Measurements from ENCODE around the gene CHCT1.
A peak's percentile ranks its signal among the peaks of the same experiment; 100 is the strongest.
"Not testable (repeated sequence)": the region's sequence is repeated elsewhere in the genome, so short reads cannot be mapped to it uniquely, and the experiment has no call there.

The CHCT1 gene

GRCh38 chr17:60401819-60402218 is 20.5 kb upstream of the CHCT1 start:
- no peak for DNase-seq

GRCh38 chr17:60403523-60403810 is 18.8 kb upstream of the CHCT1 start:
- no peak for DNase-seq

- DNase-seq = no peak
Observed at GRCh38 chr17:60403962-60404361, 18.3 kb upstream of the CHCT1 start.

- no peak for DNase-seq
Observed at GRCh38 chr17:60406887-60407286, 15.4 kb upstream of the CHCT1 start.

- no peak for DNase-seq
Observed at GRCh38 chr17:60410001-60410400, 12.3 kb upstream of the CHCT1 start.

- DNase-seq = no peak
Observed at GRCh38 chr17:60412701-60413100, 9.6 kb upstream of the CHCT1 start.

GRCh38 chr17:60415146-60415545 is 7.1 kb upstream of the CHCT1 start:
- DNase-seq = no peak

- DNase-seq = no peak
Observed at GRCh38 chr17:60416368-60416925, 5.8 kb upstream of the CHCT1 start.

- DNase-seq = not testable (repeated sequence)
Observed at GRCh38 chr17:60419003-60419402, 3.3 kb upstream of the CHCT1 start.

GRCh38 chr17:60419875-60420274 is 2.4 kb upstream of the CHCT1 start:
- not testable (repeated sequence) for DNase-seq

GRCh38 chr17:60421273-60422161 is 772 bp upstream of the CHCT1 start:
- DNase-seq = peak; percentile 78

- no peak for DNase-seq
Observed at GRCh38 chr17:60423865-60424264, 1.6 kb downstream of the CHCT1 start.

- DNase-seq = no peak
Observed at GRCh38 chr17:60425626-60426025, 3.3 kb downstream of the CHCT1 start.

GRCh38 chr17:60426596-60426995 is 4.3 kb downstream of the CHCT1 start:
- DNase-seq = no peak

GRCh38 chr17:60428491-60428890 is 6.2 kb downstream of the CHCT1 start:
- not testable (repeated sequence) for DNase-seq

- not testable (repeated sequence) for DNase-seq
Observed at GRCh38 chr17:60430561-60430960, 8.3 kb downstream of the CHCT1 start.

GRCh38 chr17:60433021-60433997 is 11.0 kb downstream of the CHCT1 start:
- DNase-seq = not testable (repeated sequence)

- DNase-seq = peak; percentile 84
Observed at GRCh38 chr17:60435244-60436167, 13.2 kb downstream of the CHCT1 start.

- DNase-seq = no peak
Observed at GRCh38 chr17:60436676-60437075, 14.4 kb downstream of the CHCT1 start.

- no peak for DNase-seq
Observed at GRCh38 chr17:60439501-60439900, 17.2 kb downstream of the CHCT1 start.

- DNase-seq = no peak
Observed at GRCh38 chr17:60442271-60443173, 20.2 kb downstream of the CHCT1 start.
